ENCODE data around the gene DYNLRB1.
"Not testable (repeated sequence)": the region's sequence is repeated elsewhere in the genome, so short reads cannot be mapped to it uniquely, and the experiment has no call there.

Gene DYNLRB1

GRCh38 chr20:34516247-34517113 lies at the start of gene DYNLRB1:
TSS of gene DYNLRB1 (plus strand) at chr20:34516422. CDS start at chr20:34516459, 37 bp downstream.
- Mint-ChIP-seq H3K36me3 (ENCODE audit: low read depth) (peaks cover 10% of the 10 kb centered on the region), H3K27ac (peak within 1 kb of the TSS; percentile 95), H3K4me3 (peak within 1 kb of the TSS; percentile 86), H3K9me3 (no peaks in the 10 kb centered on the region), H3K27me3 (no peaks in the 10 kb centered on the region), H3K4me1 (peaks cover 54% of the 10 kb centered on the region)
- peak; percentile 98 for DNase-seq
- peak; percentile 91 for ATAC-seq

- Mint-ChIP-seq H3K27me3 (no peaks in the 10 kb centered on the region), H3K27ac (no peak overlapping the region), H3K4me3 (no peak overlapping the region), H3K4me1 (peaks cover 6% of the 10 kb centered on the region), H3K36me3 (ENCODE audit: low read depth) (peaks cover 29% of the 10 kb centered on the region), H3K9me3 (no peaks in the 10 kb centered on the region)
- ATAC-seq (no peak), DNase-seq (no peak)
Measured at GRCh38 chr20:34468951-34469350, 47.3 kb upstream of the DYNLRB1 start.

- Mint-ChIP-seq H3K9me3 (no peaks in the 10 kb centered on the region), H3K4me3 (no peak overlapping the region), H3K27me3 (no peaks in the 10 kb centered on the region), H3K36me3 (ENCODE audit: low read depth) (peaks cover 41% of the 10 kb centered on the region), H3K27ac (no peak overlapping the region), H3K4me1 (peaks cover 11% of the 10 kb centered on the region)
- DNase-seq (no peak), ATAC-seq (no peak)
Measured at GRCh38 chr20:34472246-34472925, 43.8 kb upstream of the DYNLRB1 start.

- peaks cover 11% of the 10 kb centered on the region for H3K4me1 Mint-ChIP-seq
- H3K36me3 Mint-ChIP-seq (ENCODE audit: low read depth): peaks cover 38% of the 10 kb centered on the region
- DNase-seq (peak; percentile 40), ATAC-seq (no peak)
- no peak overlapping the region for H3K4me3 Mint-ChIP-seq
- H3K27ac Mint-ChIP-seq: no peak overlapping the region
- H3K9me3 Mint-ChIP-seq: no peaks in the 10 kb centered on the region
- no peaks in the 10 kb centered on the region for H3K27me3 Mint-ChIP-seq
Measured at GRCh38 chr20:34473262-34473883, 42.8 kb upstream of the DYNLRB1 start.

- H3K4me1 Mint-ChIP-seq: peaks cover 11% of the 10 kb centered on the region
- no peak overlapping the region for H3K4me3 Mint-ChIP-seq
- no peak overlapping the region for H3K27ac Mint-ChIP-seq
- no peaks in the 10 kb centered on the region for H3K9me3 Mint-ChIP-seq
- H3K36me3 Mint-ChIP-seq (ENCODE audit: low read depth): peaks cover 42% of the 10 kb centered on the region
- DNase-seq (peak; percentile 47), ATAC-seq (peak; percentile 66)
- H3K27me3 Mint-ChIP-seq: no peaks in the 10 kb centered on the region
Measured at GRCh38 chr20:34475979-34476736, 40.1 kb upstream of the DYNLRB1 start.

GRCh38 chr20:34479627-34480026 lies 36.6 kb upstream of the DYNLRB1 start:
- ATAC-seq: no peak
- peaks cover 58% of the 10 kb centered on the region for H3K36me3 Mint-ChIP-seq (ENCODE audit: low read depth)

GRCh38 chr20:34482154-34482553 lies 34.1 kb upstream of the DYNLRB1 start:
- H3K9me3 Mint-ChIP-seq, H3K27ac Mint-ChIP-seq, H3K4me1 Mint-ChIP-seq, H3K27me3 Mint-ChIP-seq, H3K4me3 Mint-ChIP-seq, ATAC-seq, DNase-seq: not testable (repeated sequence)
- peaks cover 57% of the 10 kb centered on the region for H3K36me3 Mint-ChIP-seq (ENCODE audit: low read depth)

More at GRCh38 chr20:34479627-34480026, 36.6 kb upstream of the DYNLRB1 start:
- Mint-ChIP-seq H3K4me3 (no peak overlapping the region), H3K9me3 (peaks cover 7% of the 10 kb centered on the region), H3K4me1 (peaks cover 5% of the 10 kb centered on the region), H3K27me3 (no peaks in the 10 kb centered on the region), H3K27ac (no peak overlapping the region)
- DNase-seq: no peak

- not testable (repeated sequence) for H3K9me3 Mint-ChIP-seq, DNase-seq, H3K27ac Mint-ChIP-seq, ATAC-seq, H3K4me3 Mint-ChIP-seq, H3K4me1 Mint-ChIP-seq, H3K27me3 Mint-ChIP-seq
- H3K36me3 Mint-ChIP-seq (ENCODE audit: low read depth): peaks cover 60% of the 10 kb centered on the region
Measured at GRCh38 chr20:34483585-34484220, 32.5 kb upstream of the DYNLRB1 start.

GRCh38 chr20:34485068-34485634 lies 31.1 kb upstream of the DYNLRB1 start:
- Mint-ChIP-seq H3K4me1 (no peaks in the 10 kb centered on the region), H3K36me3 (ENCODE audit: low read depth) (peaks cover 62% of the 10 kb centered on the region), H3K4me3 (no peak overlapping the region), H3K27me3 (no peaks in the 10 kb centered on the region), H3K9me3 (peaks cover 7% of the 10 kb centered on the region), H3K27ac (no peak overlapping the region)
- no peak for DNase-seq
- ATAC-seq: no peak

- ATAC-seq: no peak
- H3K27ac Mint-ChIP-seq: peak overlapping the region; percentile 32
- H3K36me3 Mint-ChIP-seq (ENCODE audit: low read depth): peaks cover 51% of the 10 kb centered on the region
- H3K27me3 Mint-ChIP-seq: no peaks in the 10 kb centered on the region
- no peaks in the 10 kb centered on the region for H3K9me3 Mint-ChIP-seq
- no peak overlapping the region for H3K4me3 Mint-ChIP-seq
- no peaks in the 10 kb centered on the region for H3K4me1 Mint-ChIP-seq
- no peak for DNase-seq
Measured at GRCh38 chr20:34491226-34491931, 24.8 kb upstream of the DYNLRB1 start.

GRCh38 chr20:34491932-34492509 lies 24.2 kb upstream of the DYNLRB1 start:
- Mint-ChIP-seq H3K9me3 (no peaks in the 10 kb centered on the region), H3K27ac (no peak overlapping the region), H3K27me3 (no peaks in the 10 kb centered on the region), H3K36me3 (ENCODE audit: low read depth) (peaks cover 56% of the 10 kb centered on the region), H3K4me1 (no peaks in the 10 kb centered on the region), H3K4me3 (no peak overlapping the region)
- ATAC-seq (no peak), DNase-seq (no peak)

- Mint-ChIP-seq H3K36me3 (ENCODE audit: low read depth) (peaks cover 67% of the 10 kb centered on the region), H3K27me3 (no peaks in the 10 kb centered on the region), H3K4me3 (no peak overlapping the region), H3K27ac (no peak overlapping the region), H3K9me3 (peaks cover 3% of the 10 kb centered on the region), H3K4me1 (no peaks in the 10 kb centered on the region)
- ATAC-seq (no peak), DNase-seq (no peak)
Measured at GRCh38 chr20:34493646-34494045, 22.6 kb upstream of the DYNLRB1 start.

- DNase-seq (no peak), ATAC-seq (no peak)
- Mint-ChIP-seq H3K4me3 (no peak overlapping the region), H3K27ac (no peak overlapping the region), H3K4me1 (no peaks in the 10 kb centered on the region), H3K9me3 (peaks cover 14% of the 10 kb centered on the region), H3K36me3 (ENCODE audit: low read depth) (peaks cover 68% of the 10 kb centered on the region), H3K27me3 (no peaks in the 10 kb centered on the region)
Measured at GRCh38 chr20:34495307-34495706, 20.9 kb upstream of the DYNLRB1 start.
